HK-2 (cell line): ENCODE measurements around the gene ATP1A4.

Experiments
- DNase-seq: peaks from one replicate; pipeline ENCODE4 v3.0.0-alpha.2; 2018; ENCODE audit not compliant: unreplicated experiment

Gene ATP1A4

GRCh38 chr1:160206036-160206389 is 54.6 kb downstream of the ATP1A4 start:
- peak; percentile 75 for DNase-seq

- DNase-seq, result peak; percentile 69
Measured at GRCh38 chr1:160206421-160207117, 55.2 kb downstream of the ATP1A4 start.

- DNase-seq, result no peak
Measured at GRCh38 chr1:160207118-160207650, 55.8 kb downstream of the ATP1A4 start.

GRCh38 chr1:160207771-160208556 is 56.6 kb downstream of the ATP1A4 start:
- DNase-seq, result no peak

- DNase-seq, result no peak
Measured at GRCh38 chr1:160208557-160209320, 57.3 kb downstream of the ATP1A4 start.

- no peak for DNase-seq
Measured at GRCh38 chr1:160209321-160210046, 58.1 kb downstream of the ATP1A4 start.

- no peak for DNase-seq
Measured at GRCh38 chr1:160210561-160210960, 59.2 kb downstream of the ATP1A4 start.

- DNase-seq, result no peak
Measured at GRCh38 chr1:160211046-160211790, 59.8 kb downstream of the ATP1A4 start.

- no peak for DNase-seq
Measured at GRCh38 chr1:160214481-160215140, 63.2 kb downstream of the ATP1A4 start.

- no peak for DNase-seq
Measured at GRCh38 chr1:160216301-160216700, 64.9 kb downstream of the ATP1A4 start.

GRCh38 chr1:160217481-160218051 is 66.2 kb downstream of the ATP1A4 start:
- no peak for DNase-seq

GRCh38 chr1:160219062-160219929 is 67.9 kb downstream of the ATP1A4 start:
- no peak for DNase-seq

- DNase-seq, result no peak
Measured at GRCh38 chr1:160220301-160220700, 68.9 kb downstream of the ATP1A4 start.

- no peak for DNase-seq
Measured at GRCh38 chr1:160221089-160221488, 69.7 kb downstream of the ATP1A4 start.

GRCh38 chr1:160222546-160222945 is 71.1 kb downstream of the ATP1A4 start:
- no peak for DNase-seq

GRCh38 chr1:160224606-160225005 is 73.2 kb downstream of the ATP1A4 start:
- no peak for DNase-seq

GRCh38 chr1:160225345-160225744 is 73.9 kb downstream of the ATP1A4 start:
- no peak for DNase-seq

- DNase-seq, result no peak
Measured at GRCh38 chr1:160226623-160227022, 75.2 kb downstream of the ATP1A4 start.

GRCh38 chr1:160227034-160227433 is 75.6 kb downstream of the ATP1A4 start:
- DNase-seq, result no peak
